HCT116 (cell line): ENCODE measurements around the gene TUBGCP5.

Source experiments
- CEBPB ChIP-seq: IDR thresholded peaks from 2 replicates; pipeline ENCODE4 v1.6.1; 2012; ENCODE audit warnings: low read depth
- CTCF ChIP-seq, 3 experiments: fragments of 200-600 bp in 1 of 3; sonication (generic) in 1 of 3; IDR thresholded peaks in 2 of 3; conservative IDR thresholded peaks in 1 of 3; 2 replicates each; pipeline ENCODE4 v1.5.1; 2012 to 2017; ENCODE audit warnings: low read depth in 2 of 3, low read length in 2 of 3, antibody characterized with exemption in 1 of 3, borderline replicate concordance in 1 of 3, control low read depth in 1 of 3, mild to moderate bottlenecking in 1 of 3, mixed read lengths in 1 of 3, mixed run types in 1 of 3, moderate library complexity in 1 of 3; ENCODE audit not compliant: insufficient read depth in 1 of 3
- EGR1 ChIP-seq: IDR thresholded peaks from 2 replicates; pipeline ENCODE4 v1.6.1; 2012; ENCODE audit warnings: low read depth
- EZH2 ChIP-seq: fragments of 200-600 bp; sonication (generic); IDR thresholded peaks from 2 replicates; pipeline ENCODE4 v1.6.1; 2017; ENCODE audit warnings: antibody characterized with exemption, mixed run types
- EZH2phosphoT487 ChIP-seq: fragments of 200-600 bp; IDR thresholded peaks from 2 replicates; pipeline ENCODE4 v1.6.1; 2018; ENCODE audit warnings: antibody characterized with exemption, borderline replicate concordance
- FOSL1 ChIP-seq: IDR thresholded peaks from 2 replicates; pipeline ENCODE4 v1.6.1; 2012; ENCODE audit warnings: low read depth
- MAX ChIP-seq: IDR thresholded peaks from 2 replicates; pipeline ENCODE4 v1.6.1; 2012
- POLR2A ChIP-seq: IDR thresholded peaks from 2 replicates; pipeline ENCODE4 v1.7.0; 2011; ENCODE audit warnings: borderline replicate concordance; ENCODE audit not compliant: insufficient read depth, insufficient read length; ENCODE audit errors: extremely low read depth
- POLR2AphosphoS5 ChIP-seq: IDR thresholded peaks from 2 replicates; pipeline ENCODE4 v1.6.1; 2011; ENCODE audit warnings: mild to moderate bottlenecking, low read depth, low read length, moderate library complexity
- RAD21 ChIP-seq: IDR thresholded peaks from 2 replicates; pipeline ENCODE4 v1.6.1; 2012; ENCODE audit warnings: low read depth, mild to moderate bottlenecking
- SIN3A ChIP-seq: IDR thresholded peaks from 2 replicates; pipeline ENCODE4 v1.6.1; 2012; ENCODE audit warnings: low read depth
- TCF7L2 ChIP-seq: IDR thresholded peaks from 2 replicates; pipeline ENCODE4 v1.7.0; 2011; ENCODE audit warnings: borderline replicate concordance, inconsistent platforms; ENCODE audit not compliant: insufficient read depth, insufficient read length; ENCODE audit errors: extremely low read depth
- YY1 ChIP-seq: IDR thresholded peaks from 2 replicates; pipeline ENCODE4 v1.6.1; 2011; ENCODE audit warnings: low read length, low read depth, moderate library complexity, mild to moderate bottlenecking; ENCODE audit not compliant: insufficient replicate concordance; ENCODE audit errors: extremely low read depth

DNA sequence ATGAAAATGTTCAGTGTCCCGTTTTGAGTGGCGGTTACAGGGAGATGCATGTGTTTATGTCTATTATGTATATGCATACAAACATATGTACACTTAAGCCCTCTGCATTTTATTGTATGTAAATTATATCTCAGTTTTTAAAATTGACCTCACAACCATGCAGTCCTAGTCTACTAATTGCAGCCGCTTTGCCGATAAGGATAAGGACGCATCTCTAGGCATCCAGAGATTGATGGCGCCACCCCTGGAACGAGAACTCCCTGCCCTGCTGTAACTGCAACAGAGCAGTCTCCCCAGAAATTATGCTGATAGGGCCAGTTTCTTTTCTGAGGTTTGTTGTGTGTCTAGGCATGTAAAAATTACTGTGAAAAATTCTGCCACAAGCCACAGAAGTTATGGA, 40.4 kb upstream of the TUBGCP5 start:
- no peak for TF ChIP-seq YY1
- no peak for TF ChIP-seq POLR2A
- TF ChIP-seq MAX, result no peak
- TF ChIP-seq CTCF (IDR thresholded peaks at IDR 0.05 in 2 of 3, conservative IDR thresholded peaks at IDR 0.05 in 1 of 3; ENCODE audit: borderline replicate concordance in 1 of 3, insufficient read depth in 1 of 3, low read depth in 2 of 3, low read length in 2 of 3), result no peak
- no peak for TF ChIP-seq SIN3A
- no peak for TF ChIP-seq EZH2phosphoT487
- no peak for TF ChIP-seq EZH2
- TF ChIP-seq EGR1, result no peak
- no peak for TF ChIP-seq TCF7L2
- TF ChIP-seq RAD21, result no peak
- TF ChIP-seq POLR2AphosphoS5, result no peak
- TF ChIP-seq CEBPB, result no peak
- TF ChIP-seq FOSL1, result no peak
